Lung (tissue), 12 donors: ENCODE data around the gene SLC19A2. TPM values are rescaled to one million over a fixed set of nuclear protein-coding genes. Genes with fewer than 3 reads are reported as not detected.

Experiments used
- ATAC-seq: fragments of 200-7000 bp; cut with Tn5 transposase; one replicate; pipeline ENCODE4 v1.9.1; 2020; ENCODE audit warnings: moderate number of reproducible peaks; ENCODE audit not compliant: insufficient read depth, low FRiP score
- DNase-seq, 3 donors: peaks; one replicate each; pipeline ENCODE4 v3.0.0-alpha.2; 2013 to 2017
- H3K27ac ChIP-seq, 2 donors: one replicate each; pipeline ENCODE4 v1.5.1; 2013; ENCODE audit warnings: mild to moderate bottlenecking in 2 of 2, moderate library complexity in 2 of 2, control low read depth in 1 of 2, inconsistent platforms in 1 of 2, low read depth in 1 of 2, low read length in 1 of 2
- H3K27me3 ChIP-seq, 3 donors: one replicate each; pipeline ENCODE4 v1.5.1; 2013; ENCODE audit warnings: low read length in 2 of 3; ENCODE audit not compliant: control insufficient read depth in 3 of 3, insufficient read depth in 3 of 3
- H3K36me3 ChIP-seq, 4 donors: one replicate each; pipeline ENCODE4 v1.5.1; 2013; ENCODE audit warnings: low read length in 4 of 4, mild to moderate bottlenecking in 1 of 4, moderate library complexity in 1 of 4; ENCODE audit not compliant: control insufficient read depth in 4 of 4, insufficient read depth in 4 of 4
- H3K4me1 ChIP-seq, 5 donors: one replicate each; pipeline ENCODE4 v1.5.1; 2013; ENCODE audit warnings: low read length in 5 of 5, mild to moderate bottlenecking in 2 of 5, moderate library complexity in 1 of 5; ENCODE audit not compliant: control insufficient read depth in 5 of 5, insufficient read depth in 5 of 5
- H3K4me3 ChIP-seq: one replicate; pipeline ENCODE4 v1.5.1; 2013; ENCODE audit warnings: mild to moderate bottlenecking, control low read depth, moderate library complexity
- H3K9ac ChIP-seq, 2 donors: one replicate each; pipeline ENCODE4 v1.5.1; 2013; ENCODE audit warnings: low read length in 2 of 2, control low read depth in 1 of 2; ENCODE audit not compliant: insufficient read depth in 1 of 2
- H3K9me3 ChIP-seq, 4 donors: one replicate each; pipeline ENCODE4 v1.5.1; 2013; ENCODE audit warnings: low read length in 3 of 4, mild to moderate bottlenecking in 1 of 4, moderate library complexity in 1 of 4; ENCODE audit not compliant: control insufficient read depth in 4 of 4, insufficient read depth in 3 of 4
- WGBS, 2 donors: extraction: QIAGEN DNeasy Blood & Tissue Kit; methylation state at CpG; one replicate each; pipeline ENCODE4 v1.1.7; 2013; 5-methylcytosine and 5-hydroxymethylcytosine counted together
- polyA plus RNA-seq, 2 donors: library from polyadenylated mRNA; stranded (reverse); fragments of 200-250 nt; gene quantifications; one replicate each; pipeline ENCODE4 v1.2.1, GENCODE V29; 2013
- total RNA-seq, 2 donors: library from RNA; depleted of rRNA in 1 of 2; stranded (reverse); fragments of >200 nt in 1 of 2; gene quantifications; one replicate each; pipeline ENCODE4 v1.2.1, GENCODE V29; 2014 to 2021
- TF ChIP-seq, protein P1 (sequence below): IDR thresholded peaks from 2 replicates; pipeline ENCODE4 v1.5.1; 2012; ENCODE audit warnings: mild to moderate bottlenecking; ENCODE audit errors: control extremely low read depth, extremely low read depth
- donor health status: control.
- donor health status: control.
- donor health status: Bipolar disorder and iron deficiency.
- donor health status: healthy.
- donor health status: DM: yes; HTN: yes; CAD: no.

The SLC19A2 gene
- total and polyA plus RNA-seq, 4 donors: 15.6 to 23.1 (median 17.4) TPM

DNA sequence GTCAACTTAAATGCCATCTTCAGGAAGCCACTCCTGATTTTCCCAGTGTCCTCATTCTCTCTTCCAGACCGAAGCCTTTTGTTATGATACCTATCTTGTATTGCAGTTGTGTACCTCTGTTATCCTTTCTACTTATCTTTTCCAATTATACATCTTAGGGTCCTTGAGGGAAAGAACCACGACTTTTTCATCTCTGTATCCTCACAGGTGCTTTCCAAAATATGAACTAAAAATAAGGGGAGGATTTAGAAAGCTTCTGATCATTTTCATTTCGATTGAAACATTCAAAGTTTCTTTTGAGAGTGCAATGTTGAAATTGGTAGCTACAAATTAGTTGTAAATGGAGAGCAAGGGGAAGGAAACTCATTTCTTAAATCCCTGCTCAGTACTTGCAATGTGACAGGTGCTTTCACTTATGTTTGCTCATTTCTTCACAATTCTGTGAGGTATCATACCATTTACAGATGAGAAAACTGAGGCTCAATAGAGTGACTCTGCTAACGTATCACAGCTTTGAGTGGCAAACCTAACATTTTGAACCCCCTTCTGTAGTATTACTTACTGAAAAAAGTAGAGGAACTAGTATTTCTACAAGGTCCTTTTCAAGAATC, 24.2 kb downstream of the SLC19A2 start:
- WGBS, 2 donors: 78 to 82% methylated on average over 4 of the region's 4 CpGs
- DNase-seq: no peak
- peaks cover 0 to 16% (median 14%) of the 10 kb centered on the region in 3 donors for H3K27me3 ChIP-seq
- no peak overlapping the region for H3K27ac ChIP-seq
- H3K9ac ChIP-seq: no peak overlapping the region
- H3K9me3 ChIP-seq: no peaks in the 10 kb centered on the region
- ATAC-seq: no peak
- H3K4me3 ChIP-seq: no peak overlapping the region
- TF ChIP-seq, protein P1, sequence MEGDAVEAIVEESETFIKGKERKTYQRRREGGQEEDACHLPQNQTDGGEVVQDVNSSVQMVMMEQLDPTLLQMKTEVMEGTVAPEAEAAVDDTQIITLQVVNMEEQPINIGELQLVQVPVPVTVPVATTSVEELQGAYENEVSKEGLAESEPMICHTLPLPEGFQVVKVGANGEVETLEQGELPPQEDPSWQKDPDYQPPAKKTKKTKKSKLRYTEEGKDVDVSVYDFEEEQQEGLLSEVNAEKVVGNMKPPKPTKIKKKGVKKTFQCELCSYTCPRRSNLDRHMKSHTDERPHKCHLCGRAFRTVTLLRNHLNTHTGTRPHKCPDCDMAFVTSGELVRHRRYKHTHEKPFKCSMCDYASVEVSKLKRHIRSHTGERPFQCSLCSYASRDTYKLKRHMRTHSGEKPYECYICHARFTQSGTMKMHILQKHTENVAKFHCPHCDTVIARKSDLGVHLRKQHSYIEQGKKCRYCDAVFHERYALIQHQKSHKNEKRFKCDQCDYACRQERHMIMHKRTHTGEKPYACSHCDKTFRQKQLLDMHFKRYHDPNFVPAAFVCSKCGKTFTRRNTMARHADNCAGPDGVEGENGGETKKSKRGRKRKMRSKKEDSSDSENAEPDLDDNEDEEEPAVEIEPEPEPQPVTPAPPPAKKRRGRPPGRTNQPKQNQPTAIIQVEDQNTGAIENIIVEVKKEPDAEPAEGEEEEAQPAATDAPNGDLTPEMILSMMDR: no peak
- H3K4me1 ChIP-seq: peaks cover 0 to 6% (median 0%) of the 10 kb centered on the region in 5 donors
- H3K36me3 ChIP-seq: peaks cover 0 to 4% (median under 1%) of the 10 kb centered on the region in 4 donors

DNA sequence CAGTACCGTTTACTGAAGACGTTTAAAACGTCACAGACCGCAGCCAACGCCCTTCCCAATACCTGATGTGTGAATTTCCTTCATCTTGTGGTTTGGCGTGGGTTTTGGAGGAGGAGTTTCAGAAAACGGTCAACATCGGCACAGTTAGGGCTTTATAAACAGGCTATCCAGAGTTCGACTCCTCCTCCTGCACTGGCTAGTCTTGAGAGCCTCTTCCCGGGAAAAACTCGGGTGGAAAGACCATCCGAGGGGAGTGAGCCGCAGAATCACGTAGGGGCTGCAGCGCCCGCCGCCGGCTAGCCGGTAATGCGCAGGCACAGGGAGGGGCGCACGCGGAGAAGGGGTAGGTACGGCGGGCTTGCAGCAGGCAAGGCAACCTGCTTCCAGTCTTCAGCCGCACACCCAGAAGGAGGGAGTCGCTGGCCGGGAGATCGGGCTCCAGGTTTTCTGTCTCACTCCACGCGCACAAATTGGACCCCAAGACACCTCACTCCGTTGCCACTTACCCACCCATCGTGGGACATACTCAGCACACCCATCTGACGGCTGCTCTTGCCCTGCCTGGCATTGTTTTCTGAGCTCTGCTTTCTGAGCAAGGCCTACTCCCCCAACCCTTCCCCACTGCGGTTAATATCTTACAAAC, 25.4 kb downstream of the SLC19A2 start:
- ATAC-seq (peak; percentile 19), DNase-seq (peak; percentile 3 to 15 (median 8))
- H3K27me3 ChIP-seq: peaks cover 0 to 16% (median 14%) of the 10 kb centered on the region in 3 donors
- H3K4me3 ChIP-seq: no peak overlapping the region
- H3K36me3 ChIP-seq: peaks cover 0 to 1% (median 0%) of the 10 kb centered on the region in 4 donors
- no peak overlapping the region for H3K27ac ChIP-seq
- 9 to 18% methylated on average over 34 to 35 of the region's 35 CpGs for WGBS, 2 donors
- no peak overlapping the region for H3K9ac ChIP-seq
- TF ChIP-seq, protein P1: no peak
- no peaks in the 10 kb centered on the region for H3K9me3 ChIP-seq
- peaks cover 0 to 6% (median 0%) of the 10 kb centered on the region in 5 donors for H3K4me1 ChIP-seq

DNA sequence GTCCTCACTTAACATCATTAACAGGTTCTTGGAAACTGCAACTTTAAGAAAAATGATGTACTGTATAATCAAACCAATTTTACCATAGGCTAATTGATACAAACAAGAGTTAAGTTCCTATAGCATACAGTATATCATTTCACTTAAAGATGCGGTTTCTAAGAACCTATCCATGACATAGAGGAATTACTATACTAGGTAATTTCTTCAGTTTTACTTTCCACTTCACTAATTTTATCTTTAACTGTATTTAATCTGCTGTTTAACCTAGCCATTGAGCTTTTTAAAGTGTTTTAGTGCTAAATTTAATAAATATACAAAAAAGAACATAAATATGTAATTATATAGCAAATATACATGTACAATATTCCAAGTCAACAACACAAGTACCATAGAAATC, 28.3 kb downstream of the SLC19A2 start:
- no peaks in the 10 kb centered on the region for H3K9me3 ChIP-seq
- DNase-seq (no peak), ATAC-seq (no peak)
- peaks cover 0 to 16% (median 14%) of the 10 kb centered on the region in 3 donors for H3K27me3 ChIP-seq
- no peak overlapping the region for H3K9ac ChIP-seq
- 98 to 100% methylated on average over 1 of the region's 1 CpG for WGBS, 2 donors
- TF ChIP-seq, protein P1: no peak
- H3K4me1 ChIP-seq: peaks cover 0 to 6% (median 0%) of the 10 kb centered on the region in 5 donors
- no peak overlapping the region for H3K4me3 ChIP-seq
- no peak overlapping the region for H3K27ac ChIP-seq
- no peaks in the 10 kb centered on the region for H3K36me3 ChIP-seq
